Cerebellar nuclear complex (tissue), 1 donor: ENCODE results near the gene HSD17B8.

Source experiments
- DNase-seq, 2 experiments: peaks; one replicate each; lab custom pipeline; 2025; lab: John Stamatoyannopoulos, UW

Gene HSD17B8

DNA sequence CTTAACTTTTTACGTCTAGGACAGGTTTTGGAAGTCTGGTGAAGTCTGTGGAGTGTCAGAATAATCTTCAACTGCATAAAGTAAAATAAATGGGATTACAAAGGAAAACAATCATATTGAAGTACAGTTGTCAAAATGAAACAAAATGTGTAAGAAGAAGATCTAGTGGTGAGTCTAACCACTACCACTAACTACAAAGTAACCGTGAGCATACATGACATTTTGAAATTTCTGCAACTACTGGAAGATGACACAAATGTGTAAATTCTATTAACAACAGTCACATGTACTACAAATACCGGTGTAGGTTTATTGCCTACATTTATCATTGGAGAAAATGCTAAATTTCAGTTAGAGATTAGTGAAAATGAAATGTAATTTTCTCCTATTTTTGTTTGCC is 37.5 kb downstream of the HSD17B8 start:
- no peak for DNase-seq

GRCh38 chr6:33243476-33243875 is 39.0 kb downstream of the HSD17B8 start:
- no peak for DNase-seq

DNA sequence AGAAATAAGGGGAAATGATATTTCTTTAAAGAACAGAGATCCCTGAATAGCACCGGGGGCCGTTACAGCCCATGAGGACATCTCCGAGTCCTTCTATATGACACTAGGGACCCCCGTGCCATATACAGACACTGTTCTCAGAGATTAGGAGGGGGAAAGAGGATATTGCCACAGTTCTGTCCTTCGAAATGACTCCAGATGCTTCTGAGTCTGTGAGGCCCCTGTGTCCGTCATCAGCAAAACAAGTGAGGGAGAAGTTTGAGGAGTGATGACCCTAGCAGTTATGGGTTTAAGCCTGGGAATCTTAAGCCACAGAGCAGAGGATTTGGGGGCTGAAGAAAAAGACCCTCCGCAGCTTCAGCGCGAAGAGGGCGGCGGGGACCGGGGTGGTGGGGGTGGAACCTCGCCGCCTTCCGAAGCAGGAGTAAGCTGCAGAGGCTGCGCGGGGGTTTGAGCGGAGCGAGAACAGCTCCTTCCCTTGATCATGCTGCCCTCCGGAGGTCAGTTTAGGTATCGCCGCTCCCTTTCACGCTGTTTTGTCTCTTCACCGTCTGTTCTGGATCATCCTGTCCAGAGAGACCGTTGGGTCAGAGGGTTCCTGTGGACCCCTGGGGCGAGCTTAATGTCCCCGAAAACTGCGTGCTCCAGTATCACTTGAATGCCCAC is 43.7 kb downstream of the HSD17B8 start:
- peak in 1 of 2 experiments; percentile 49 for DNase-seq

DNA sequence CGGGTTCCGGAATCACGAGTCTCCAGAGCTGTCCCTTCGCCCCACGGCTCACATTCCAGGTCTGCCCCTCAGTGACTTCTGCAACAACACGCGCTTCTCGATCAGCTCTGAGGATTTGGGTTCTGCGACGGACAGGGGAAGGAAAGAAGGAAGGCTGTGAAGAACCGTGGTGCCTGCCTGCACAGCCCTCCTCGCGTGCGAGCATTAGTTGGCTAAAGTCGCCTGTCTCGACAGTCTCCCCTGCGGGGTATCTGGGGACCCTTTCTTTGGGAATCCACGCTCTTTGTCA is 44.1 kb downstream of the HSD17B8 start:
- DNase-seq: no peak

DNA sequence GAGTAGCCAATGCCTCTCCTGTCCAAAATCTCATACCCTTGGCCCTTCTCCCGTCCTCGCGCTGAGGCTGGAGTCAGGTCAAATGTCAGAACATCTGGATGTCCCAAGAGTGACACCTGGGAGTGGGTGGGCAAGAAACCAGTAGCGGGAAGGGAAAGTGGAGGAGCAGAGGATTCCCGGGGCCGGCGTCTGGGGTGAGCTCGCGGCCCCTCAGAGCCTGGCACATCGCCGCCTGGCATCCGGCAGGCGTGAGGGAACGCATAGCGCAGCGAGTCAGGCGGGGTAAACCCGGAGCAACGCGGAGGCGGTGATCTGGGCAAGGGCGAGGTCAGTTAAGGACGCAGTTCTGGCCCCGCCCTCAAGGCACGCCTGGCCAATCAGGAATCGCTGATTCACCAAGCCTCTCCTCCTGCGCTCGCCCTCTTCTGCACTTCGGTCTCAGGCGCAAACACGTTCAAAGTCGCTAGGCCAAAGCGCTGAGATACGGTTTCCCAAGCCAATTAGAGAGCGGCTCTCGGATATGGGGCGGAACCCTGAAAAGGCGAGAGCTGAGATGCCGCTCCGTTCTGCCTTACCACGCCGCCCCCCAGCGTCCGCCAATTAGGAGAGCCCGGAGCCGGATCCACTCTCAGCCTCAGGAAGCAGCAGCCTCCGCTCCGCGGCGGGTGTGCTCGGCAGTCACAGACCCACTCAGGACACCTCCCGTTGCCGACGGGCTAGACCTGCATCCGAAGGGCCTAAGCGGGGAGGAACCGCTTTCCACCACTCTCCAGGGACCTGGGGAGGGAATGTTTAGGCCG is 44.7 kb downstream of the HSD17B8 start:
- DNase-seq: peak; percentile 97 to 99

GRCh38 chr6:33249732-33250630 is 45.5 kb downstream of the HSD17B8 start:
- no peak for DNase-seq

DNA sequence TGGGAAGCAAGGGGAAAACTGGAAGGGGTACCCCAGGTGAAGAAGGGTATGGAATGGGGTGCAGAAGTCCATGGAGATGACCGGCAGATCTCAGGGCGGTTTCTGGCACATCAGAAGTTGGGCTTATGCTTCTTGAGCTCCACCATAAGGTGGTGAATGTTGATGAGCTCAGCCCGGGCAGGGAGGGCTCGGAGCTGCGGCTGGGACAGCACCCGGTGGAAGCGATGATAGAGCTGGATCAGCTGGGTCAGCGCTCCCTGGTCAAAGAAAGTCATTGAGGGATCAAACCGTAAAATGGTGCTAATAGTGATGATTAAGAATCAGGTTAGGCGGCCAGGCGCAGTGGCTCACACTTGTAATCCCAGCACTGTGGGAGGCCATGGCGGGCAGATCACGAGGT is 46.3 kb downstream of the HSD17B8 start:
- DNase-seq: no peak

DNA sequence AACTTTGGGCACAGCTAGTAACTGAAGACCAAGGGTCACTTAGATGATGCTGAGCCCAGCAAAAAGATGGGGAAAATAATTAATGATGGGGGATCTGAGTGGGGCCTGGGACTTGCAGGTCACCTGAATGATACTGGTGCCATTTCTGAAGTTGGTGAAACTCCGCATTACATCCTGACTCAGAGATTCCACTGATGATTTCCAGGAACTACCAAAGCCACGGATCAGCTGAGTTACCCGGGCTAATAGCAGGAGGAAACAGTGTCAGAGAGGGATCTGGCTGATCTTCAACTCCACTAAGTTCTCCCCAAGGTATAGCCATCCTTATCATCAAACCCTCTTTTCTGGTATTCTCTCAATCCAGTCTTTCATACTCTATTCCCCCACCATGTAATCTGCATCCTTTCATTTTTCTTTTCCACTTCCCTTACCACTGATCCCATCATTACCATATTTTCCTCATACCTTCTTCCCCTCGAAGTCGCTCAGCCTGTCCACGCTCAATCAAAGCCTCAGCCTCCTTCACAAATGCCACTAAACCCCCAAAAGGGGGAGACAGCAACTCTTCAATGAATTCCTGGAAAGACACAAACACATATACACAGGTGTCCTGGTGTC is 47.0 kb downstream of the HSD17B8 start:
- no peak for DNase-seq

GRCh38 chr6:33252759-33253158 is 48.3 kb downstream of the HSD17B8 start:
- DNase-seq: no peak

DNA sequence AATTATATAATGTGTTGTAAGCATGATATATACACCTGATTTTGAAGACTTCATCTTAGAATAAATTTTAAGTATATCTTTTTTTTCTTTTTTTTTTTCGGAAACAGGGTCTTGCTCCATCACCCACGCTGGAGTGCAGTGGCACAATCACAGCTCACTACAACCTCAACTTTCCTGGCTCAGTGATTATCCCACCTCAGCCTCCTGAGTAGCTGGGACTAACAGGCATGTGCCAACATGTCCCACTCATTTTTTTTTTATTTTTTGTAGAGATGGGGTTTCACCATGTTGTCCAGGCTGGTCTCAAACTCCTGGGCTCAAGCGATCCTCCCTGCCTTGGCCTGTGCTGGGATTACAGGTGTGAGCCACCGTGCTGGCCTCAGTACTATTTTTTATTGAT is 50.1 kb downstream of the HSD17B8 start:
- DNase-seq: no peak
